ENCODE data around the gene ASGR1.
"Not testable (repeated sequence)": the region's sequence is repeated elsewhere in the genome, so short reads cannot be mapped to it uniquely, and the experiment has no call there.

Gene ASGR1

DNA sequence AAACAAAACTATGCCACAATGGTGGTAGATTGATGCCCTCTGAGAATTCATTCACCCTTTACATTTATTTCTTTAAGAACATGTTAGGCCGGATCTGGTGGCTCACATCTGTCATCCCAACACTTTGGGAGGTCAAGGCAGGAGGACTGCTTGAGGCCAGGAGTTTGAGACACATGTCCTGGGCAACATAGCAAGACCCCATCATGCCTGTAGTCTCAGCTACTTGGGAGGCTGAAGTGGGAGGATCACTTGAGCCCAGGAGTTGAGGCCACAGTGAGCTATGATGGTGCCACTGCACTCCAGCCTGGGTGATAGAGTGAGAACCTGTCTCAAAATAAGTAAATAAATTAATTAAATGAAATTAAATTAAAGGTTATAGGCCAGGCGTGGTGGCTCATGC, 2.9 kb upstream of the ASGR1 start:
- not testable (repeated sequence) for H4K91ac ChIP-seq (ENCODE audit: low read depth, low read length); H4K12ac ChIP-seq (ENCODE audit: low read depth, low read length); H3K4me1 ChIP-seq (ENCODE audit: control insufficient read depth in 1 of 2, insufficient read depth in 2 of 2, low read length in 2 of 2); H2BK12ac ChIP-seq (ENCODE audit: low read length); H3K79me2 ChIP-seq (ENCODE audit: control insufficient read depth, insufficient read depth, low read length, poor library complexity); H3K14ac ChIP-seq (ENCODE audit: low read length); H3K27ac ChIP-seq (ENCODE audit: low read depth, low read length); H2AK5ac ChIP-seq (ENCODE audit: low read length); H3K18ac ChIP-seq (ENCODE audit: low read length); H3K27me3 ChIP-seq (ENCODE audit: insufficient read depth, low read length); H3K4ac ChIP-seq (ENCODE audit: low read depth, low read length); H3K9me3 ChIP-seq (ENCODE audit: insufficient read depth, low read depth, low read length); H2BK5ac ChIP-seq (ENCODE audit: low read depth, low read length, poor library complexity); H2AFZ ChIP-seq (ENCODE audit: insufficient read depth, low read length, poor library complexity); H3K36me3 ChIP-seq (ENCODE audit: control insufficient read depth in 1 of 2, insufficient read depth in 2 of 2, low read length in 2 of 2); H3K9ac ChIP-seq (ENCODE audit: low read length); H4K8ac ChIP-seq (ENCODE audit: low read depth, low read length); H3K79me1 ChIP-seq (ENCODE audit: low read length); H2BK120ac ChIP-seq (ENCODE audit: insufficient read depth, low read length, poor library complexity); H3K23ac ChIP-seq (ENCODE audit: low read length); H3K4me2 ChIP-seq (ENCODE audit: low read length); H3K4me3 ChIP-seq (ENCODE audit: low read depth, low read length); DNase-seq
- no CpG with 5 or more reads among the region's 2 CpGs for WGBS (ENCODE audit: extremely low coverage, insufficient coverage, insufficient read length)

DNA sequence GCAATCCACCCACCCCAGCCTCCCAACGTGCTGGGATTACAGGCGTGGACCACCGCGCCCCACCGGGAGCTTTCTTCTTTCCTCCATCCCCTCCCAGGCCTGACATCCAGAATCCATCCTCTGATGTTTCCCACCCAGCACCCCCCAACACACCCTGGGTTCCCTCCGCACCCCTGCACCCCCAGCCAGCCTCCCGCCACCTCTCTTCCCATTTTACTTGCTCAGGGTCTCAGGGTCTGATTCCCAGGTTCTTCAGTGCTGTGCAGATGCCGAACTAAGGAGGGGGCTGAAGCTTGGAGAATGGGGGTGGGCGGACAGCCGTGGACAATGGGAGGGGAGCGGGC, 225 bp downstream of the ASGR1 start:
- H2BK12ac ChIP-seq (ENCODE audit: low read length) = no peak overlapping the region
- peaks cover 2% of the 10 kb centered on the region for H3K79me2 ChIP-seq (ENCODE audit: control insufficient read depth, insufficient read depth, low read length, poor library complexity)
- H2AFZ ChIP-seq (ENCODE audit: insufficient read depth, low read length, poor library complexity) = no peak overlapping the region
- no peak overlapping the region for H3K27ac ChIP-seq (ENCODE audit: low read depth, low read length)
- no peak overlapping the region for H3K4me3 ChIP-seq (ENCODE audit: low read depth, low read length)
- H4K12ac ChIP-seq (ENCODE audit: low read depth, low read length) = no peak overlapping the region
- no peak overlapping the region for H4K8ac ChIP-seq (ENCODE audit: low read depth, low read length)
- H3K14ac ChIP-seq (ENCODE audit: low read length) = no peak overlapping the region
- H3K4ac ChIP-seq (ENCODE audit: low read depth, low read length) = no peak overlapping the region
- H3K27me3 ChIP-seq (ENCODE audit: insufficient read depth, low read length) = no peaks in the 10 kb centered on the region
- no peak overlapping the region for H3K23ac ChIP-seq (ENCODE audit: low read length)
- H3K4me2 ChIP-seq (ENCODE audit: low read length) = no peak overlapping the region
- H3K18ac ChIP-seq (ENCODE audit: low read length) = no peak overlapping the region
- no peak overlapping the region for H2AK5ac ChIP-seq (ENCODE audit: low read length)
- H2BK120ac ChIP-seq (ENCODE audit: insufficient read depth, low read length, poor library complexity) = no peak overlapping the region
- H2BK5ac ChIP-seq (ENCODE audit: low read depth, low read length, poor library complexity) = no peak overlapping the region
- H3K9ac ChIP-seq (ENCODE audit: low read length) = no peak overlapping the region
- H3K9me3 ChIP-seq (ENCODE audit: insufficient read depth, low read depth, low read length) = peaks cover 9% of the 10 kb centered on the region
- DNase-seq = no peak
- no peak overlapping the region for H4K91ac ChIP-seq (ENCODE audit: low read depth, low read length)
- no peaks in the 10 kb centered on the region for H3K36me3 ChIP-seq (ENCODE audit: control insufficient read depth in 1 of 2, insufficient read depth in 2 of 2, low read length in 2 of 2)
- H3K79me1 ChIP-seq (ENCODE audit: low read length) = peaks cover 8% of the 10 kb centered on the region
- WGBS (ENCODE audit: extremely low coverage, insufficient coverage, insufficient read length) = no CpG with 5 or more reads among the region's 11 CpGs
- H3K4me1 ChIP-seq (ENCODE audit: control insufficient read depth in 1 of 2, insufficient read depth in 2 of 2, low read length in 2 of 2) = peaks cover 4 to 15% of the 10 kb centered on the region in 2 experiments

DNA sequence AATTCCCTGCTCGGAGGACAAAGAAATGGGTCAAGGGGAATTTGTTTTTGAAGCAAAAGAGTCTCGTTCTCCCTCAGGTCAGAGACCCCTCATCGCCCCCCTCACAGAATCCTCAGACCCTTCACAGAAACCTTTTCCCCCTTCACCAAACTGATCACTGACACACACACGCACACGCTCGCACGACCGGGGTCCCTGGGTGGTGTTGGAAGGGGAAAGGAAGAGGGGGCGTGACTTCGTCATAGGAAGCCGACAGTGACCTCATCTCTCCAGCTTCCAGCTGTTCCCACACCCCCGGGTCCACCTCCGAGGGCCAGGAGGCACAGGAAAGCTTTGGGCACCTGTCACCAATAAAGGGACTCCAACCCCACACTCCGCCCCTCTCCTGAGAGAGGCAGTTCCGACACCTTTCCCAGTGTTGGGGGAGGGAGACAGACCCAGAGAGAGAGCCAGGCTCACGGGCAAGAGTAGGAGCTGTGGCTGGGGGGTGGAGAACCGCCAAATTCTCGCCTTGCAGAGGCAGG, 1.2 kb downstream of the ASGR1 start:
- peaks cover 9% of the 10 kb centered on the region for H3K9me3 ChIP-seq (ENCODE audit: insufficient read depth, low read depth, low read length)
- no peak overlapping the region for H3K23ac ChIP-seq (ENCODE audit: low read length)
- H3K4ac ChIP-seq (ENCODE audit: low read depth, low read length) = peak overlapping the region; percentile 22
- peak overlapping the region; percentile 47 for H4K12ac ChIP-seq (ENCODE audit: low read depth, low read length)
- peak overlapping the region; percentile 77 for H2AFZ ChIP-seq (ENCODE audit: insufficient read depth, low read length, poor library complexity)
- H4K8ac ChIP-seq (ENCODE audit: low read depth, low read length) = peak overlapping the region; percentile 81
- H2BK120ac ChIP-seq (ENCODE audit: insufficient read depth, low read length, poor library complexity) = peak overlapping the region; percentile 8
- no peak overlapping the region for H3K9ac ChIP-seq (ENCODE audit: low read length)
- peak overlapping the region; percentile 95 for H3K4me2 ChIP-seq (ENCODE audit: low read length)
- peaks cover 4 to 15% of the 10 kb centered on the region in 2 experiments for H3K4me1 ChIP-seq (ENCODE audit: control insufficient read depth in 1 of 2, insufficient read depth in 2 of 2, low read length in 2 of 2)
- peak overlapping the region; percentile 17 for H3K18ac ChIP-seq (ENCODE audit: low read length)
- H3K4me3 ChIP-seq (ENCODE audit: low read depth, low read length) = peak overlapping the region; percentile 54
- no peaks in the 10 kb centered on the region for H3K27me3 ChIP-seq (ENCODE audit: insufficient read depth, low read length)
- H2BK5ac ChIP-seq (ENCODE audit: low read depth, low read length, poor library complexity) = no peak overlapping the region
- H3K14ac ChIP-seq (ENCODE audit: low read length) = peak overlapping the region; percentile 15
- no peak overlapping the region for H3K27ac ChIP-seq (ENCODE audit: low read depth, low read length)
- peaks cover 2% of the 10 kb centered on the region for H3K79me2 ChIP-seq (ENCODE audit: control insufficient read depth, insufficient read depth, low read length, poor library complexity)
- no peaks in the 10 kb centered on the region for H3K36me3 ChIP-seq (ENCODE audit: control insufficient read depth in 1 of 2, insufficient read depth in 2 of 2, low read length in 2 of 2)
- no CpG with 5 or more reads among the region's 18 CpGs for WGBS (ENCODE audit: extremely low coverage, insufficient coverage, insufficient read length)
- no peak for DNase-seq
- H3K79me1 ChIP-seq (ENCODE audit: low read length) = peaks cover 8% of the 10 kb centered on the region
- H2AK5ac ChIP-seq (ENCODE audit: low read length) = no peak overlapping the region
- peak overlapping the region; percentile 10 for H2BK12ac ChIP-seq (ENCODE audit: low read length)
- H4K91ac ChIP-seq (ENCODE audit: low read depth, low read length) = peak overlapping the region; percentile 41

DNA sequence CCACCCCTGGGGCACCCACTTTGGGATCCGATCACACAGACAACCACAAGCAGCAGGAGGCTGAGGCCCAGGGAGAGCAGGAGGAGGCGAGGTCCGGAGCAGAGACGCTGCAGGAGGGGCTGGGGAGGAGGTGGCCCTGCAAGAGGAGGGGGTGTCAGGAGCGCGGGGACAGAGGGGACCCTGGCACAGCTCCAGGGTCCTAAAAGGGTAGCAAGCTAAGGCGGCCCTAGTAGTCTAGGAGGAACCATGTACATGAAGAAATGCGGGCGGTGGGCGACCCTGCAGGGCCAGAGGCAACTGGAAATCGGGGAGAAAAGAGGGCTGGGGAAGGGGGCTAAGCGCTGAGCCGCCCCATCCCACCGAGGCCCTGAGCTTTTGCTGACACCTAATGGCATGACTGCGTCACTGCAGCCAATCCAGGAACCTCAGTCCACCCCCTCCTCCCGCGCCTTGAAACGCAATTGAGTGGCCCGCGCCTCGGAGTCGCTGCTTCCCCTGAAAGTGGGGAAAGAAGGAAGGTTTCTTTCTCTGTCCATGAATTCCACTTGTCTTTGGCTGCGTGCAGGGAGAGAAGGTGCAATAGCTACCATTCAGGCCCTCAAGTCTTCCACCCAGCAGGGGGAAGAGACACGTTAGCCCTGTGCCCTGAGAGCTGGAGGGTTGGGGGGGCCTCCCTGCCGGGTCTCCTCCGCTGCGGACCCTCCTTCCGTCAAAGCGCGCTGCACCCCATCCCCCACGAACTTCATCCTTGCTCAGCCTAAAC, 1.8 kb downstream of the ASGR1 start:
- peak overlapping the region; percentile 34 for H4K12ac ChIP-seq (ENCODE audit: low read depth, low read length)
- peaks cover 4 to 15% of the 10 kb centered on the region in 2 experiments for H3K4me1 ChIP-seq (ENCODE audit: control insufficient read depth in 1 of 2, insufficient read depth in 2 of 2, low read length in 2 of 2)
- H3K9me3 ChIP-seq (ENCODE audit: insufficient read depth, low read depth, low read length) = peaks cover 9% of the 10 kb centered on the region
- H3K18ac ChIP-seq (ENCODE audit: low read length) = peak overlapping the region; percentile 2
- H3K27ac ChIP-seq (ENCODE audit: low read depth, low read length) = no peak overlapping the region
- H2BK5ac ChIP-seq (ENCODE audit: low read depth, low read length, poor library complexity) = no peak overlapping the region
- peak overlapping the region; percentile 22 for H3K4ac ChIP-seq (ENCODE audit: low read depth, low read length)
- H4K8ac ChIP-seq (ENCODE audit: low read depth, low read length) = peak overlapping the region; percentile 81
- H3K23ac ChIP-seq (ENCODE audit: low read length) = no peak overlapping the region
- peak overlapping the region; percentile 54 for H3K4me3 ChIP-seq (ENCODE audit: low read depth, low read length)
- H2AFZ ChIP-seq (ENCODE audit: insufficient read depth, low read length, poor library complexity) = peak overlapping the region; percentile 77
- H3K9ac ChIP-seq (ENCODE audit: low read length) = no peak overlapping the region
- DNase-seq = peak; percentile 39 to 63
- H2AK5ac ChIP-seq (ENCODE audit: low read length) = no peak overlapping the region
- H3K14ac ChIP-seq (ENCODE audit: low read length) = peak overlapping the region; percentile 6
- WGBS (ENCODE audit: extremely low coverage, insufficient coverage, insufficient read length) = no CpG with 5 or more reads among the region's 31 CpGs
- peak overlapping the region; percentile 3 for H2BK120ac ChIP-seq (ENCODE audit: insufficient read depth, low read length, poor library complexity)
- H2BK12ac ChIP-seq (ENCODE audit: low read length) = peak overlapping the region; percentile 10
- no peaks in the 10 kb centered on the region for H3K27me3 ChIP-seq (ENCODE audit: insufficient read depth, low read length)
- peaks cover 2% of the 10 kb centered on the region for H3K79me2 ChIP-seq (ENCODE audit: control insufficient read depth, insufficient read depth, low read length, poor library complexity)
- H3K4me2 ChIP-seq (ENCODE audit: low read length) = peak overlapping the region; percentile 95
- peak overlapping the region; percentile 41 for H4K91ac ChIP-seq (ENCODE audit: low read depth, low read length)
- no peaks in the 10 kb centered on the region for H3K36me3 ChIP-seq (ENCODE audit: control insufficient read depth in 1 of 2, insufficient read depth in 2 of 2, low read length in 2 of 2)
- H3K79me1 ChIP-seq (ENCODE audit: low read length) = peaks cover 8% of the 10 kb centered on the region

Data from trophoblast cell (in vitro differentiated cells and primary cell).